Neural crest cell (in vitro differentiated cells): ENCODE results near the gene BAZ1A. TPM values are rescaled to one million over a fixed set of nuclear protein-coding genes. Genes with fewer than 3 reads are reported as not detected.

ENCODE experiments used
- DNase-seq: peaks from one replicate; pipeline ENCODE4 v3.0.0; 2021; ENCODE audit warnings: low read depth, mixed read lengths, low spot score
- H3K27ac Mint-ChIP-seq: one replicate; pipeline ENCODE4 v1.8.0; 2021; ENCODE audit warnings: mild to moderate bottlenecking, mixed read lengths; ENCODE audit not compliant: unreplicated experiment
- H3K27me3 Mint-ChIP-seq: 2 replicates; pipeline ENCODE4 v1.8.0; 2021; ENCODE audit warnings: low read depth, mild to moderate bottlenecking, mixed read lengths
- H3K36me3 Mint-ChIP-seq: 2 replicates; pipeline ENCODE4 v1.8.0; 2021; ENCODE audit warnings: low read depth, mild to moderate bottlenecking, mixed read lengths
- H3K4me1 Mint-ChIP-seq: 2 replicates; pipeline ENCODE4 v1.8.0; 2021; ENCODE audit warnings: mixed read lengths
- H3K4me3 Mint-ChIP-seq: one replicate; pipeline ENCODE4 v1.8.0; 2021; ENCODE audit warnings: mild to moderate bottlenecking, mixed read lengths
- H3K9me3 Mint-ChIP-seq: 2 replicates; pipeline ENCODE4 v1.8.0; 2021; ENCODE audit warnings: mixed read lengths
- CTCF ChIP-seq: fragments of 200-600 bp; sonication (generic); conservative IDR thresholded peaks from 2 replicates; pipeline ENCODE4 v1.5.0; 2021; ENCODE audit warnings: antibody characterized with exemption, mild to moderate bottlenecking
- total RNA-seq: library from RNA; stranded (reverse); gene quantifications from 2 replicates; pipeline ENCODE4 v1.2.1, GENCODE V29; 2021

Gene BAZ1A
- total RNA-seq, 1 donor from 2014 or later = 50.2 TPM

- DNase-seq = no peak
- Mint-ChIP-seq H3K4me1 (peaks cover 10% of the 10 kb centered on the region), H3K27ac (no peak overlapping the region), H3K27me3 (peaks cover 12% of the 10 kb centered on the region), H3K36me3 (no peaks in the 10 kb centered on the region), H3K9me3 (no peaks in the 10 kb centered on the region), H3K4me3 (no peak overlapping the region)
- TF ChIP-seq CTCF = no peak
Observed at GRCh38 chr14:34718750-34719304, 156.3 kb downstream of the BAZ1A start.

GRCh38 chr14:34715127-34715863 is 159.9 kb downstream of the BAZ1A start:
- no peak overlapping the region for H3K27ac Mint-ChIP-seq
- H3K36me3 Mint-ChIP-seq = peaks cover 3% of the 10 kb centered on the region

GRCh38 chr14:34714320-34715126 is 160.6 kb downstream of the BAZ1A start, which contains the start of gene CFL2:
Gene CFL2, minus strand, starts transcription at chr14:34714593. Its CDS starts 53 bp downstream, at chr14:34714540.
- peaks cover 8% of the 10 kb centered on the region for H3K27me3 Mint-ChIP-seq
- H3K4me3 Mint-ChIP-seq = peak within 1 kb of the TSS; percentile 92
- peaks cover 19% of the 10 kb centered on the region for H3K4me1 Mint-ChIP-seq
- no peaks in the 10 kb centered on the region for H3K9me3 Mint-ChIP-seq
- DNase-seq = peak; percentile 70
- H3K36me3 Mint-ChIP-seq = peaks cover 3% of the 10 kb centered on the region
- TF ChIP-seq CTCF = no peak
- H3K27ac Mint-ChIP-seq = peak within 1 kb of the TSS; percentile 90

More at GRCh38 chr14:34715127-34715863, 159.9 kb downstream of the BAZ1A start:
- Mint-ChIP-seq H3K4me1 (peaks cover 19% of the 10 kb centered on the region), H3K4me3 (peak overlapping the region; percentile 64), H3K9me3 (no peaks in the 10 kb centered on the region), H3K27me3 (peaks cover 11% of the 10 kb centered on the region)
- TF ChIP-seq CTCF = no peak
- DNase-seq = no peak

GRCh38 chr14:34713681-34714319 is 161.4 kb downstream of the BAZ1A start:
- no peak for TF ChIP-seq CTCF
- Mint-ChIP-seq H3K27me3 (peaks cover 8% of the 10 kb centered on the region), H3K27ac (peak overlapping the region; percentile 90), H3K9me3 (no peaks in the 10 kb centered on the region), H3K4me1 (peaks cover 19% of the 10 kb centered on the region), H3K4me3 (peak overlapping the region; percentile 92), H3K36me3 (peaks cover 3% of the 10 kb centered on the region)
- no peak for DNase-seq

- peak overlapping the region; percentile 90 for H3K27ac Mint-ChIP-seq
- TF ChIP-seq CTCF = no peak
- peak overlapping the region; percentile 92 for H3K4me3 Mint-ChIP-seq
- peaks cover 19% of the 10 kb centered on the region for H3K4me1 Mint-ChIP-seq
- no peak for DNase-seq
- H3K36me3 Mint-ChIP-seq = peaks cover 3% of the 10 kb centered on the region
- H3K27me3 Mint-ChIP-seq = peaks cover 8% of the 10 kb centered on the region
- H3K9me3 Mint-ChIP-seq = no peaks in the 10 kb centered on the region
Observed at GRCh38 chr14:34713122-34713680, 162.0 kb downstream of the BAZ1A start.
